IMR-90 (cell line): Measurements from ENCODE around the gene DOK6. TPM values are rescaled to one million over a fixed set of nuclear protein-coding genes. Genes with fewer than 3 reads are reported as not detected.

Experiments used
- ATAC-seq: fragments of 200-7000 bp; cut with Tn5 transposase; 2 replicates; pipeline ENCODE4 v1.9.1; 2020; ENCODE audit warnings: low read depth, mild to moderate bottlenecking, moderate library complexity
- BruUV-seq: library from RNA; stranded (reverse); fragments of 400-500 nt; replicated peaks from 2 replicates; lab custom pipeline; 2021; lab: Mats Ljungman, UMichigan
- CTCF ChIA-PET: fragments of 300-600 bp; formaldehyde crosslinking; extraction: SDS; loops from one replicate; lab custom pipeline; 2021; ENCODE audit warnings: antibody characterized with exemption; lab: Yijun Ruan, JAX
- POLR2A ChIA-PET: fragments of 300-600 bp; sonication (Branson Sonifier 250); formaldehyde crosslinking; loops from one replicate; lab custom pipeline; 2022; ENCODE audit warnings: antibody characterized with exemption; ENCODE audit not compliant: unreplicated experiment; lab: Charles Lee
- DNase-seq: peaks from one replicate; pipeline ENCODE4 v3.0.0; 2013
- H2AFZ ChIP-seq: replicated peaks from 2 replicates; pipeline ENCODE3; 2013; ENCODE audit warnings: low read length, mild to moderate bottlenecking; ENCODE audit not compliant: poor library complexity
- H2AK5ac ChIP-seq: 2 replicates; pipeline ENCODE4 v1.6.1; 2013; ENCODE audit warnings: low read depth, low read length, inconsistent platforms
- H2AK9ac ChIP-seq: replicated peaks from 2 replicates; pipeline ENCODE3; 2013; ENCODE audit warnings: mild to moderate bottlenecking, low read depth, low read length, moderate library complexity; ENCODE audit not compliant: poor library complexity
- H2BK120ac ChIP-seq: 2 replicates; pipeline ENCODE4 v1.6.1; 2013; ENCODE audit warnings: low read depth, low read length, inconsistent platforms
- H2BK15ac ChIP-seq: 3 replicates; pipeline ENCODE4 v1.6.1; 2013; ENCODE audit warnings: low read depth, low read length, inconsistent platforms
- H2BK20ac ChIP-seq: 2 replicates; pipeline ENCODE4 v1.6.1; 2013; ENCODE audit warnings: low read depth, mild to moderate bottlenecking, inconsistent platforms, low read length, moderate library complexity
- H2BK5ac ChIP-seq: 2 replicates; pipeline ENCODE4 v1.6.1; 2013; ENCODE audit warnings: mild to moderate bottlenecking, low read depth, low read length, inconsistent platforms; ENCODE audit not compliant: poor library complexity, severe bottlenecking
- H3K14ac ChIP-seq: replicated peaks from 2 replicates; pipeline ENCODE4 v1.6.1; 2013; ENCODE audit warnings: low read depth, low read length, inconsistent platforms
- H3K18ac ChIP-seq: 2 replicates; pipeline ENCODE4 v1.6.1; 2013; ENCODE audit warnings: low read depth, low read length, control low read depth
- H3K23ac ChIP-seq: 2 replicates; pipeline ENCODE4 v1.6.1; 2013; ENCODE audit warnings: low read depth, low read length, inconsistent platforms
- H3K27ac ChIP-seq: 2 replicates; pipeline ENCODE4 v1.5.1; 2013; ENCODE audit warnings: mild to moderate bottlenecking, control low read depth, low read length; ENCODE audit not compliant: insufficient read depth
- H3K27me3 ChIP-seq: 2 replicates; pipeline ENCODE4 v1.6.1; 2013; ENCODE audit warnings: low read length; ENCODE audit not compliant: control insufficient read depth, insufficient read depth
- H3K36me3 ChIP-seq: 2 replicates; pipeline ENCODE4 v1.6.1; 2013; ENCODE audit warnings: low read length, mixed read lengths; ENCODE audit not compliant: control insufficient read depth, insufficient read depth
- H3K4ac ChIP-seq: 2 replicates; pipeline ENCODE4 v1.6.1; 2013; ENCODE audit warnings: low read depth, low read length, inconsistent platforms
- H3K4me1 ChIP-seq: 2 replicates; pipeline ENCODE4 v1.6.1; 2013; ENCODE audit warnings: low read length, mixed read lengths; ENCODE audit not compliant: control insufficient read depth, insufficient read depth
- H3K4me2 ChIP-seq: 2 replicates; pipeline ENCODE4 v1.6.1; 2013; ENCODE audit warnings: low read depth, mild to moderate bottlenecking, control low read depth, low read length, moderate library complexity
- H3K4me3 ChIP-seq: 2 replicates; pipeline ENCODE4 v1.5.1; 2013; ENCODE audit warnings: low read depth, mild to moderate bottlenecking, control low read depth, low read length, moderate library complexity; ENCODE audit not compliant: insufficient read depth
- H3K56ac ChIP-seq: 2 replicates; pipeline ENCODE4 v1.6.1; 2013; ENCODE audit warnings: low read length, inconsistent platforms; ENCODE audit not compliant: insufficient read depth; ENCODE audit errors: extremely low read depth
- H3K79me1 ChIP-seq, 2 experiments: 2 replicates each; pipeline ENCODE4 v1.6.1; 2013; ENCODE audit warnings: low read length in 2 of 2, inconsistent platforms in 1 of 2, low read depth in 1 of 2
- H3K9ac ChIP-seq: 2 replicates; pipeline ENCODE4 v1.6.1; 2013; ENCODE audit warnings: low read depth, low read length, control low read depth
- H3K9me1 ChIP-seq: 2 replicates; pipeline ENCODE4 v1.6.1; 2013; ENCODE audit warnings: low read length, inconsistent platforms; ENCODE audit not compliant: insufficient read depth
- H3K9me3 ChIP-seq: 2 replicates; pipeline ENCODE4 v1.6.1; 2013; ENCODE audit warnings: low read length; ENCODE audit not compliant: control insufficient read depth, insufficient read depth
- H4K20me1 ChIP-seq: 2 replicates; pipeline ENCODE4 v1.6.1; 2013; ENCODE audit warnings: low read length, inconsistent platforms; ENCODE audit not compliant: insufficient read depth
- H4K5ac ChIP-seq: 2 replicates; pipeline ENCODE4 v1.6.1; 2013; ENCODE audit warnings: mild to moderate bottlenecking, low read depth, low read length, control low read depth
- H4K8ac ChIP-seq, 2 experiments: 2 replicates each; pipeline ENCODE4 v1.6.1; 2013; ENCODE audit warnings: low read depth in 2 of 2, low read length in 2 of 2, control low read depth in 1 of 2, inconsistent platforms in 1 of 2
- H4K91ac ChIP-seq: 2 replicates; pipeline ENCODE4 v1.6.1; 2013; ENCODE audit warnings: low read depth, low read length, inconsistent platforms; ENCODE audit not compliant: insufficient read depth
- CEBPB ChIP-seq: IDR thresholded peaks from 2 replicates; pipeline ENCODE4 v1.6.1; 2012; ENCODE audit warnings: low read depth, low read length, improper control_type of control experiment
- MAFK ChIP-seq: IDR thresholded peaks from 2 replicates; pipeline ENCODE4 v1.6.1; 2012; ENCODE audit warnings: low read depth, low read length, improper control_type of control experiment
- WGBS, 2 experiments: methylation state at CpG; one replicate each; pipeline versions ENCODE4 v1.1.5 to v1.1.7; 2013; ENCODE audit warnings: missing lambda C conversion rate in 2 of 2; ENCODE audit not compliant: insufficient read length in 1 of 2; ENCODE audit errors: extremely low coverage in 2 of 2; 5-methylcytosine and 5-hydroxymethylcytosine counted together
- dilution Hi-C: fragments of 300-500 bp; cut with HindIII; formaldehyde crosslinking; loops from one replicate; pipeline ENCODE4 v1.14.3; 2018; ENCODE audit warnings: low sequenced_read_pairs; ENCODE audit not compliant: unreplicated experiment
- in situ Hi-C: fragments of 300-500 bp; cut with MboI; formaldehyde crosslinking; loops from 3 replicates; pipeline ENCODE4 v1.14.3; 2019; ENCODE audit warnings: low sequenced_read_pairs, inconsistent platforms, mixed read lengths
- intact Hi-C: fragments of 100-400 bp; cut with micrococcal nuclease; formaldehyde crosslinking; loops from 2 replicates; pipeline ENCODE4 v1.10.0; 2022
- polyA plus RNA-seq, 3 experiments: library from polyadenylated mRNA; depleted of rRNA; stranded (reverse); fragments of >200 nt; gene quantifications; 2 replicates each; pipeline ENCODE4 v1.2.3, GENCODE V29; 2012; ENCODE audit warnings: low replicate concordance in 1 of 3
- total RNA-seq: library from RNA; depleted of rRNA; stranded (reverse); fragments of >200 nt; gene quantifications from 2 replicates; pipeline ENCODE4 v1.2.3, GENCODE V29; 2012

Gene DOK6
- total and polyA plus RNA-seq, 2 of the 4 experiments (the other 2 are of a cell fraction), result 1.9 to 2.7 TPM

GRCh38 chr18:69843015-69843414 lies 442.3 kb downstream of the DOK6 start:
- Histone ChIP-seq H4K8ac (no peak overlapping the region), H2BK15ac (no peak overlapping the region), H3K4me1 (peaks cover 9% of the 10 kb centered on the region), H2AK9ac (no peak overlapping the region), H3K4me2 (no peak overlapping the region), H4K5ac (no peak overlapping the region), H3K9ac (no peak overlapping the region), H3K27ac (no peak overlapping the region), H3K79me1 (no peaks in the 10 kb centered on the region), H4K20me1 (no peaks in the 10 kb centered on the region), H2BK20ac (no peak overlapping the region), H4K91ac (no peak overlapping the region), H3K18ac (no peak overlapping the region), H3K27me3 (no peaks in the 10 kb centered on the region), H2AFZ (no peak overlapping the region), H3K9me1 (peaks cover 6% of the 10 kb centered on the region), H3K23ac (no peak overlapping the region), H2AK5ac (no peak overlapping the region), H3K4me3 (no peak overlapping the region), H3K14ac (no peak overlapping the region), H2BK5ac (no peak overlapping the region), H3K9me3 (no peaks in the 10 kb centered on the region), H2BK120ac (no peak overlapping the region), H3K4ac (no peak overlapping the region), H3K36me3 (no peaks in the 10 kb centered on the region), H3K56ac (no peak overlapping the region)
- ATAC-seq (no peak), DNase-seq (no peak)
- dilution Hi-C loops (no loop called here), intact Hi-C loops (loop anchor here (10.0 kb wide), 3 partner anchors 158 to 232 kb away; no protein-coding TSS in a partner anchor), in situ Hi-C loops (no loop called here)
- no TSS peak for BruUV-seq
- POLR2A ChIA-PET, result no interaction called here
- 100% methylated on average over 1 of the region's 5 CpGs; no CpG with 5 or more reads in 1 of the 2 experiments for WGBS, 2 experiments
- TF ChIP-seq CEBPB (no peak), MAFK (peak; percentile 92)
- CTCF ChIA-PET, result interaction anchor here (0.5 kb wide), 1 partner anchor 1694 kb away, joined by 3 read pairs; no protein-coding TSS in a partner anchor
